ENCODE data around the gene WNT7A. TPM values are rescaled to one million over a fixed set of nuclear protein-coding genes. Genes with fewer than 3 reads are reported as not detected.

Gene WNT7A
- total and polyA plus RNA-seq, 3 donors from 2014 or later: 1.1 to 3.3 (median 1.1) TPM

DNA sequence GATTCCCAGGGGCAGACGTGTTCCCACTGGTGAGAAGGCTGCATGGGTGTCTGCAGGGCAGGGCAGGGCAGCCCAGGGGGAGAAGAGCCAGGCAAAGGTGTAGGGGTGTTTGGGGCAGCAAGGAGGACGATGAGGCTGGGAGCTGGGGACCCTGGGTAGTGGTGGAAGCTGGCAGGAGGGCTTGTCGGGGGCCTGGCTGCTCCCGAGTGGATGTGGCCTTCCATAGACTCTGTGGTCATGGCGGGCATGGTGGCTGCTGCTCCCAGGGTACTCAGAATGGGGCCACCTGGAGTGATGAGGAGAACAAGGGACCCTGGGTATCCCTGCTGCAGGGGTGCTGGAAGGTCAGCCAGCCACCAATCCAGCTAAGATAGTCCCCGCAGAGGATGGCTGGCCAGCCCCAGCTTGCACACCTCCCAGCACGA, 107.5 kb downstream of the WNT7A start:
- WGBS, 2 donors: 86% methylated on average over 3 to 7 of the region's 7 CpGs
- TF ChIP-seq, protein P1, sequence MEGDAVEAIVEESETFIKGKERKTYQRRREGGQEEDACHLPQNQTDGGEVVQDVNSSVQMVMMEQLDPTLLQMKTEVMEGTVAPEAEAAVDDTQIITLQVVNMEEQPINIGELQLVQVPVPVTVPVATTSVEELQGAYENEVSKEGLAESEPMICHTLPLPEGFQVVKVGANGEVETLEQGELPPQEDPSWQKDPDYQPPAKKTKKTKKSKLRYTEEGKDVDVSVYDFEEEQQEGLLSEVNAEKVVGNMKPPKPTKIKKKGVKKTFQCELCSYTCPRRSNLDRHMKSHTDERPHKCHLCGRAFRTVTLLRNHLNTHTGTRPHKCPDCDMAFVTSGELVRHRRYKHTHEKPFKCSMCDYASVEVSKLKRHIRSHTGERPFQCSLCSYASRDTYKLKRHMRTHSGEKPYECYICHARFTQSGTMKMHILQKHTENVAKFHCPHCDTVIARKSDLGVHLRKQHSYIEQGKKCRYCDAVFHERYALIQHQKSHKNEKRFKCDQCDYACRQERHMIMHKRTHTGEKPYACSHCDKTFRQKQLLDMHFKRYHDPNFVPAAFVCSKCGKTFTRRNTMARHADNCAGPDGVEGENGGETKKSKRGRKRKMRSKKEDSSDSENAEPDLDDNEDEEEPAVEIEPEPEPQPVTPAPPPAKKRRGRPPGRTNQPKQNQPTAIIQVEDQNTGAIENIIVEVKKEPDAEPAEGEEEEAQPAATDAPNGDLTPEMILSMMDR (IDR thresholded peaks at IDR 0.05): no peak
- no peak for TF ChIP-seq POLR2A (IDR thresholded peaks at IDR 0.05)
- H3K27me3 ChIP-seq: no peaks in the 10 kb centered on the region
- H3K4me1 ChIP-seq: no peaks in the 10 kb centered on the region
- H3K36me3 ChIP-seq (ENCODE audit: low read depth, missing control alignments): no peaks in the 10 kb centered on the region
- H3K27ac ChIP-seq: no peak overlapping the region
- no peaks in the 10 kb centered on the region for H3K9me3 ChIP-seq
- H3K4me3 ChIP-seq: no peak overlapping the region
- no peak for DNase-seq
- intact Hi-C loops (cut with DNase I; ENCODE audit: low total_unique reads): no loop called here

- Histone ChIP-seq H3K27me3 (no peaks in the 10 kb centered on the region), H3K36me3 (ENCODE audit: low read depth, missing control alignments) (no peaks in the 10 kb centered on the region), H3K4me3 (no peak overlapping the region), H3K9me3 (no peaks in the 10 kb centered on the region), H3K4me1 (no peaks in the 10 kb centered on the region), H3K27ac (no peak overlapping the region)
- DNase-seq: no peak
- 83 to 88% methylated on average over 9 of the region's 9 CpGs for WGBS, 2 donors
- TF ChIP-seq POLR2A (IDR thresholded peaks at IDR 0.05): no peak
- TF ChIP-seq, protein P1 (IDR thresholded peaks at IDR 0.05): no peak
- intact Hi-C loops (cut with DNase I; ENCODE audit: low total_unique reads): no loop called here
Measured at GRCh38 chr3:13771496-13771895, 108.4 kb downstream of the WNT7A start.

GRCh38 chr3:13770170-13771169, 109.4 kb downstream of the WNT7A start:
- H3K36me3 ChIP-seq (ENCODE audit: low read depth, missing control alignments): no peaks in the 10 kb centered on the region
- no peak for DNase-seq

DNA sequence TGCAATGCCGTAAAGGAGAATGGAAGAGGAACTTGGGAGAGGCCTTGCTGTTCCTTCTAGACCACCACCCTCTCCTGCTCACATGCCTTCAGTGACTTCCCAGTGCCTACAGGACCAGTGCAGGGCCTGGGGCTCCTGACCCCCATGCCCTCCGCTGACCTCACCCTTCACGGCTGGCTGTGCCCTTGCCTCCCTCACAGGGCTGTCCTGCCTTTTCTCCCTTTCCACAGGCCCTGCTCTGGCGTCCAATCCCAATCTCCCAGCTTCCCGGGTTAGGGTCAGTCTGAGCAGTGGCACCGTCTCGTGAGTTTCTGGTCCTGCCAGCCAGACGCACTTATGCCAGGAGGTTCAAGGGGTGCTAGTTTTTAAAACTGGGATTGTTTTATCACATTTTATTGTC, 110.4 kb downstream of the WNT7A start:
- H3K4me1 ChIP-seq: no peaks in the 10 kb centered on the region
- intact Hi-C loops (cut with DNase I; ENCODE audit: low total_unique reads): no loop called here
- H3K9me3 ChIP-seq: no peaks in the 10 kb centered on the region
- H3K4me3 ChIP-seq: no peak overlapping the region
- H3K36me3 ChIP-seq (ENCODE audit: low read depth, missing control alignments): no peaks in the 10 kb centered on the region
- DNase-seq: no peak
- WGBS, 2 donors: 75 to 88% methylated on average over 8 of the region's 8 CpGs
- no peak for TF ChIP-seq POLR2A (IDR thresholded peaks at IDR 0.05)
- TF ChIP-seq, protein P1 (IDR thresholded peaks at IDR 0.05): no peak
- no peak overlapping the region for H3K27ac ChIP-seq
- H3K27me3 ChIP-seq: no peaks in the 10 kb centered on the region

More at GRCh38 chr3:13770170-13771169, 109.4 kb downstream of the WNT7A start:
- Histone ChIP-seq H3K4me1 (no peaks in the 10 kb centered on the region), H3K4me3 (no peak overlapping the region), H3K9me3 (no peaks in the 10 kb centered on the region), H3K27me3 (no peaks in the 10 kb centered on the region), H3K27ac (no peak overlapping the region)
- intact Hi-C loops (cut with DNase I; ENCODE audit: low total_unique reads): no loop called here
- TF ChIP-seq POLR2A (IDR thresholded peaks at IDR 0.05): no peak
- TF ChIP-seq, protein P1 (IDR thresholded peaks at IDR 0.05): no peak
- WGBS, 2 donors: 76 to 91% methylated on average over 9 of the region's 9 CpGs
